B cell (primary cell): ENCODE results near the gene KRT77. TPM values are rescaled to one million over a fixed set of nuclear protein-coding genes. Genes with fewer than 3 reads are reported as not detected.

Experiments
- ATAC-seq: fragments of 200-7000 bp; cut with Tn5 transposase; one replicate; pipeline ENCODE4 v1.10.0; 2021; ENCODE audit warnings: low read depth, mild to moderate bottlenecking, moderate number of reproducible peaks, moderate library complexity
- CTCF ChIA-PET: fragments of 350-600 bp; sonication (Branson Sonifier 250); formaldehyde crosslinking; loops from one replicate; lab custom pipeline; 2021; ENCODE audit warnings: antibody characterized with exemption, inconsistent platforms; lab: Charles Lee
- POLR2A ChIA-PET: fragments of 350-600 bp; sonication (Branson Sonifier 250); formaldehyde crosslinking; loops from one replicate; lab custom pipeline; 2021; ENCODE audit warnings: antibody characterized with exemption; lab: Charles Lee
- DNase-seq: peaks from one replicate; pipeline ENCODE4 v3.0.0; 2013
- H2AFZ ChIP-seq: 2 replicates; pipeline ENCODE4 v1.6.1; 2012; ENCODE audit warnings: mild to moderate bottlenecking, low read depth, low read length; ENCODE audit not compliant: insufficient read depth, poor library complexity, severe bottlenecking
- H3K27ac ChIP-seq, 2 donors: 1 replicate in 1 of 2; 2 replicates in 1 of 2; pipeline ENCODE4 v1.5.1; 2012 to 2013; ENCODE audit warnings: low read length in 2 of 2, mild to moderate bottlenecking in 2 of 2, moderate library complexity in 1 of 2
- H3K27me3 ChIP-seq, 4 experiments: fragments of 200-600 bp in 1 of 4; sonication (generic) in 1 of 4; replicated peaks in 1 of 4; 1 replicate in 2 of 4; 2 replicates in 2 of 4; pipeline versions ENCODE4 v1.6.1 to v1.7.0; 2013 to 2016; ENCODE audit warnings: low read length in 3 of 4, mild to moderate bottlenecking in 2 of 4, mixed read lengths in 1 of 4, moderate library complexity in 1 of 4; ENCODE audit not compliant: insufficient read depth in 4 of 4, control insufficient read depth in 3 of 4; ENCODE audit errors: control extremely low read depth in 1 of 4
- H3K36me3 ChIP-seq, 2 experiments: replicated peaks in 1 of 2; 1 replicate in 1 of 2; 2 replicates in 1 of 2; pipeline versions ENCODE4 v1.6.1 to v1.7.1; 2013; ENCODE audit warnings: low read length in 1 of 2; ENCODE audit not compliant: insufficient read depth in 2 of 2, control insufficient read depth in 1 of 2; ENCODE audit errors: control extremely low read depth in 1 of 2, extremely low read depth in 1 of 2
- H3K4me1 ChIP-seq, 2 donors: fragments of 200-600 bp in 1 of 2; sonication (generic) in 1 of 2; 1 replicate in 1 of 2; 2 replicates in 1 of 2; pipeline versions ENCODE4 v1.5.1 to v1.6.1; 2013 to 2017; ENCODE audit warnings: low read length in 2 of 2; ENCODE audit not compliant: control insufficient read depth in 2 of 2, insufficient read depth in 2 of 2
- H3K4me2 ChIP-seq: replicated peaks from 2 replicates; pipeline ENCODE3; 2012; ENCODE audit warnings: mild to moderate bottlenecking, low read depth, low read length; ENCODE audit not compliant: poor library complexity, severe bottlenecking
- H3K4me3 ChIP-seq, 5 experiments: fragments of 200-600 bp in 1 of 5; sonication (generic) in 1 of 5; 1 replicate in 3 of 5; 2 replicates in 2 of 5; pipeline versions ENCODE4 v1.5.1 to v1.7.0; 2011 to 2016; ENCODE audit warnings: low read length in 4 of 5, mild to moderate bottlenecking in 4 of 5, low read depth in 2 of 5, control low read depth in 1 of 5, moderate library complexity in 1 of 5; ENCODE audit not compliant: insufficient read depth in 1 of 5; ENCODE audit errors: control extremely low read depth in 1 of 5, extremely low read depth in 1 of 5
- H3K79me2 ChIP-seq: fragments of 200-600 bp; sonication (generic); one replicate; pipeline ENCODE4 v1.6.0; 2016; ENCODE audit warnings: low read length; ENCODE audit not compliant: control insufficient read depth, insufficient read depth
- H3K9ac ChIP-seq: fragments of 200-600 bp; sonication (generic); 2 replicates; pipeline ENCODE4 v1.6.1; 2017; ENCODE audit warnings: mild to moderate bottlenecking, low read length, moderate library complexity
- H3K9me3 ChIP-seq, 3 donors: one replicate each; pipeline versions ENCODE4 v1.6.1 to v1.7.1; 2013; ENCODE audit warnings: low read length in 2 of 3; ENCODE audit not compliant: control insufficient read depth in 2 of 3, insufficient read depth in 1 of 3; ENCODE audit errors: control extremely low read depth in 1 of 3
- H4K20me1 ChIP-seq: 2 replicates; pipeline ENCODE4 v1.6.0; 2012; ENCODE audit warnings: mild to moderate bottlenecking, low read length; ENCODE audit not compliant: insufficient read depth, control insufficient read depth, poor library complexity, severe bottlenecking
- H3K27ac Mint-ChIP-seq: one replicate; pipeline ENCODE4 v1.8.0; 2021; ENCODE audit warnings: mixed read lengths
- H3K27me3 Mint-ChIP-seq: one replicate; pipeline ENCODE4 v1.8.0; 2021; ENCODE audit warnings: mixed read lengths
- H3K4me1 Mint-ChIP-seq: one replicate; pipeline ENCODE4 v1.8.0; 2021; ENCODE audit warnings: mixed read lengths
- H3K4me3 Mint-ChIP-seq: one replicate; pipeline ENCODE4 v1.8.0; 2021; ENCODE audit warnings: mixed read lengths
- H3K9me3 Mint-ChIP-seq: one replicate; pipeline ENCODE4 v1.8.0; 2022; ENCODE audit warnings: mixed read lengths; ENCODE audit not compliant: insufficient read depth
- CTCF ChIP-seq: fragments of 200-600 bp; IDR thresholded peaks from one replicate; pipeline ENCODE4 v1.8.0; 2022; ENCODE audit warnings: antibody characterized with exemption, mild to moderate bottlenecking
- EZH2 ChIP-seq: IDR thresholded peaks from 2 replicates; pipeline ENCODE4 v1.6.1; 2012; ENCODE audit warnings: borderline replicate concordance, low read depth, mild to moderate bottlenecking, moderate library complexity, low read length; ENCODE audit not compliant: insufficient read depth, poor library complexity, severe bottlenecking
- WGBS: methylation state at CpG from one replicate; pipeline ENCODE4 v1.1.5; 2013; ENCODE audit warnings: missing lambda C conversion rate; ENCODE audit not compliant: insufficient coverage; 5-methylcytosine and 5-hydroxymethylcytosine counted together
- intact Hi-C: fragments of 100-400 bp; cut with micrococcal nuclease; formaldehyde crosslinking; loops from one replicate; pipeline ENCODE4 v1.10.0; 2022
- polyA plus RNA-seq: library from polyadenylated mRNA; depleted of rRNA; stranded (reverse); fragments of >200 nt; gene quantifications from 2 replicates; pipeline ENCODE4 v1.2.3, GENCODE V29; 2012
- total RNA-seq, 2 donors: library from RNA; stranded (reverse); fragments of 120-200 nt in 1 of 2; gene quantifications; 1 replicate in 1 of 2; 2 replicates in 1 of 2; pipeline versions ENCODE4 v1.2.3 to v1.2.4, GENCODE V29; 2013 to 2022

Gene KRT77
- total and polyA plus RNA-seq, 2 donors (not counting 1 experiment from before 2014, with no cell fraction given): not detected

GRCh38 chr12:52720365-52720886, 17.1 kb upstream of the KRT77 start:
- H4K20me1 ChIP-seq: no peaks in the 10 kb centered on the region
- Mint-ChIP-seq H3K27me3 (peaks cover 23% of the 10 kb centered on the region), H3K9me3 (no peaks in the 10 kb centered on the region), H3K27ac (no peak overlapping the region), H3K4me3 (no peak overlapping the region), H3K4me1 (no peaks in the 10 kb centered on the region)
- H3K9me3 ChIP-seq: no peaks in the 10 kb centered on the region
- ATAC-seq (no peak), DNase-seq (no peak)
- H3K27ac ChIP-seq: no peak overlapping the region
- no peak overlapping the region for H2AFZ ChIP-seq
- intact Hi-C loops: no loop called here
- ChIA-PET CTCF (no interaction called here), POLR2A (no interaction called here)
- no peaks in the 10 kb centered on the region for H3K36me3 ChIP-seq
- no peaks in the 10 kb centered on the region for H3K79me2 ChIP-seq
- no peak overlapping the region for H3K4me2 ChIP-seq
- H3K4me1 ChIP-seq: no peaks in the 10 kb centered on the region
- H3K4me3 ChIP-seq: no peak overlapping the region
- no peak for TF ChIP-seq EZH2
- no peak for TF ChIP-seq CTCF
- no peak overlapping the region for H3K9ac ChIP-seq
- WGBS: 93% methylated on average over 7 of the region's 8 CpGs
- H3K27me3 ChIP-seq: peaks cover 0 to 9% (median 3%) of the 10 kb centered on the region in 4 experiments

GRCh38 chr12:52716061-52716460, 12.7 kb upstream of the KRT77 start:
- Histone ChIP-seq H3K36me3 (no peaks in the 10 kb centered on the region), H3K9me3 (peaks cover 0 to 3% (median 0%) of the 10 kb centered on the region in 3 donors), H3K4me3 (no peak overlapping the region), H3K79me2 (no peaks in the 10 kb centered on the region), H3K9ac (no peak overlapping the region), H3K4me1 (no peaks in the 10 kb centered on the region), H3K27ac (no peak overlapping the region), H2AFZ (no peak overlapping the region), H3K27me3 (peaks cover 0 to 28% (median 15%) of the 10 kb centered on the region in 4 experiments), H3K4me2 (no peak overlapping the region), H4K20me1 (no peaks in the 10 kb centered on the region)
- intact Hi-C loops: no loop called here
- H3K4me3 Mint-ChIP-seq: no peak overlapping the region
- ChIA-PET CTCF (no interaction called here), POLR2A (no interaction called here)
- no peak for TF ChIP-seq EZH2
- no peak for TF ChIP-seq CTCF
- H3K27ac Mint-ChIP-seq: no peak overlapping the region
- ATAC-seq (no peak), DNase-seq (no peak)
- peaks cover 44% of the 10 kb centered on the region for H3K27me3 Mint-ChIP-seq
- no peaks in the 10 kb centered on the region for H3K4me1 Mint-ChIP-seq
- 96% methylated on average over 4 of the region's 5 CpGs for WGBS
- H3K9me3 Mint-ChIP-seq: peaks cover 2% of the 10 kb centered on the region
